ENCODE data around the gene SEMA5A.

The SEMA5A gene

GRCh38 chr5:9182899-9183695, 362.8 kb downstream of the SEMA5A start:
- Histone ChIP-seq H3K4me3 (replicated peaks; ENCODE audit: insufficient read depth, low read length) (no peak overlapping the region), H3K27me3 (ENCODE audit: insufficient read depth, poor library complexity, severe bottlenecking) (no peaks in the 10 kb centered on the region), H3K27ac (replicated peaks) (no peak overlapping the region)
- DNase-seq (ENCODE audit: low read depth in 1 of 2, low spot score in 1 of 2) = no peak
- TF ChIP-seq CTCF (IDR thresholded peaks at IDR 0.05; ENCODE audit: insufficient read depth, low read length) (no peak), GABPA (IDR thresholded peaks at IDR 0.05; ENCODE audit: low read depth) (no peak), SPI1 (IDR thresholded peaks at IDR 0.05; ENCODE audit: borderline replicate concordance, low read depth) (no peak)

- H3K27me3 ChIP-seq (ENCODE audit: insufficient read depth, poor library complexity, severe bottlenecking) = no peaks in the 10 kb centered on the region
- no peak overlapping the region for H3K4me3 ChIP-seq (replicated peaks; ENCODE audit: insufficient read depth, low read length)
- DNase-seq (ENCODE audit: low read depth in 1 of 2, low spot score in 1 of 2) = no peak
- no peak for TF ChIP-seq POLR2AphosphoS5 (IDR thresholded peaks at IDR 0.05; ENCODE audit: low read depth)
- TF ChIP-seq SPI1 (IDR thresholded peaks at IDR 0.05; ENCODE audit: borderline replicate concordance, low read depth) = no peak
- TF ChIP-seq GABPA (IDR thresholded peaks at IDR 0.05; ENCODE audit: low read depth) = no peak
- no peak for TF ChIP-seq REST (IDR thresholded peaks at IDR 0.05; ENCODE audit: insufficient replicate concordance, low read depth)
- TF ChIP-seq CTCF (IDR thresholded peaks at IDR 0.05; ENCODE audit: insufficient read depth, low read length) = no peak
- H3K27ac ChIP-seq (replicated peaks) = no peak overlapping the region
These were observed 369.2 kb downstream of the SEMA5A start for GRCh38 chr5:9176641-9177040.

GRCh38 chr5:9174446-9174845, 371.4 kb downstream of the SEMA5A start:
- no peak overlapping the region for H3K4me3 ChIP-seq (replicated peaks; ENCODE audit: insufficient read depth, low read length)
- DNase-seq (ENCODE audit: low read depth in 1 of 2, low spot score in 1 of 2) = no peak
- TF ChIP-seq SPI1 (IDR thresholded peaks at IDR 0.05; ENCODE audit: borderline replicate concordance, low read depth) (no peak), CTCF (IDR thresholded peaks at IDR 0.05; ENCODE audit: insufficient read depth, low read length) (no peak), GABPA (IDR thresholded peaks at IDR 0.05; ENCODE audit: low read depth) (no peak), REST (IDR thresholded peaks at IDR 0.05; ENCODE audit: insufficient replicate concordance, low read depth) (no peak), POLR2AphosphoS5 (IDR thresholded peaks at IDR 0.05; ENCODE audit: low read depth) (no peak)
- no peaks in the 10 kb centered on the region for H3K27me3 ChIP-seq (ENCODE audit: insufficient read depth, poor library complexity, severe bottlenecking)
- no peak overlapping the region for H3K27ac ChIP-seq (replicated peaks)
